HepG2 (cell line): ENCODE measurements around the gene MAPK9. TPM values are rescaled to one million over a fixed set of nuclear protein-coding genes. Genes with fewer than 3 reads are reported as not detected.

ENCODE experiments used
- CC2D1A ChIP-seq: sonication (generic); formaldehyde crosslinking; IDR thresholded peaks from 2 replicates; pipeline ENCODE4 v1.8.1; 2023; ENCODE audit warnings: mild to moderate bottlenecking, missing genetic modification reagents
- KLF13 ChIP-seq: sonication (generic); formaldehyde crosslinking; IDR thresholded peaks from 2 replicates; pipeline ENCODE4 v1.4.0; 2020; ENCODE audit warnings: mild to moderate bottlenecking, missing genetic modification reagents
- MBNL3 ChIP-seq: fragments of 250-450 bp; sonication (Bioruptor Pico); conservative IDR thresholded peaks from 2 replicates; pipeline ENCODE4 v1.8.0; 2022; ENCODE audit warnings: mild to moderate bottlenecking, inconsistent platforms
- NCOR1 ChIP-seq: fragments of 200-600 bp; sonication (generic); IDR thresholded peaks from 2 replicates; pipeline ENCODE4 v1.7.0; 2017; ENCODE audit warnings: antibody characterized with exemption, low read length, borderline replicate concordance
- PAXIP1 ChIP-seq: sonication (generic); formaldehyde crosslinking; conservative IDR thresholded peaks from 2 replicates; pipeline ENCODE4 v1.4.0; 2020; ENCODE audit warnings: mild to moderate bottlenecking, missing genetic modification reagents, moderate library complexity
- RBM39 ChIP-seq: fragments of 200-400 bp; formaldehyde crosslinking; IDR thresholded peaks from one replicate; pipeline ENCODE4 v1.6.1; 2018; ENCODE audit warnings: antibody characterized with exemption, mild to moderate bottlenecking, low read depth, low read length; ENCODE audit not compliant: poor library complexity, severe bottlenecking
- RNF2 ChIP-seq: fragments of 450-650 bp; conservative IDR thresholded peaks from 2 replicates; pipeline ENCODE4 v1.6.1; 2016; ENCODE audit warnings: low read depth
- SP2 ChIP-seq: sonication (generic); formaldehyde crosslinking; IDR thresholded peaks from 2 replicates; pipeline ENCODE4 v1.5.1; 2020; ENCODE audit warnings: mild to moderate bottlenecking, missing genetic modification reagents
- STAG1 ChIP-seq: sonication (generic); formaldehyde crosslinking; IDR thresholded peaks from 2 replicates; pipeline ENCODE4 v1.4.0; 2020; ENCODE audit warnings: missing genetic modification reagents
- TCF12 ChIP-seq, 2 experiments: fragments of 450-650 bp in 1 of 2; sonication (generic) in 1 of 2; formaldehyde crosslinking in 1 of 2; IDR thresholded peaks; 2 replicates each; pipeline versions ENCODE4 v1.6.1 to v1.8.0; 2017 to 2022; ENCODE audit warnings: antibody characterized with exemption in 1 of 2, mild to moderate bottlenecking in 1 of 2, missing genetic modification reagents in 1 of 2, moderate library complexity in 1 of 2
- TEAD2 ChIP-seq: sonication (generic); formaldehyde crosslinking; IDR thresholded peaks from 2 replicates; pipeline ENCODE4 v1.9.0; 2021; ENCODE audit warnings: missing genetic modification reagents
- UBTF ChIP-seq: sonication (generic); formaldehyde crosslinking; IDR thresholded peaks from 2 replicates; pipeline ENCODE4 v1.4.0; 2020; ENCODE audit warnings: mild to moderate bottlenecking, missing genetic modification reagents
- ZBTB7B ChIP-seq: sonication (generic); formaldehyde crosslinking; IDR thresholded peaks from 2 replicates; pipeline ENCODE4 v1.4.0; 2020; ENCODE audit warnings: missing genetic modification reagents
- ZNF747 ChIP-seq: sonication (generic); formaldehyde crosslinking; IDR thresholded peaks from 2 replicates; pipeline ENCODE4 v1.8.1; 2023; ENCODE audit warnings: missing genetic modification reagents, mild to moderate bottlenecking, borderline replicate concordance
- polyA plus RNA-seq, 8 experiments: library from polyadenylated mRNA; depleted of rRNA in 3 of 8; stranded (reverse) in 7 of 8; unstranded in 1 of 8; fragments of >200 nt; fragmentation: Illumina TruSeq in 4 of 8; extraction: Trizol in 4 of 8; gene quantifications; 2 replicates each; pipeline versions ENCODE4 v1.2.1 to v1.2.3, GENCODE V29; 2011 to 2016; ENCODE audit warnings: low read depth in 4 of 8, missing spikeins in 1 of 8, mixed read lengths in 1 of 8; ENCODE audit not compliant: insufficient read depth in 1 of 8
- total RNA-seq, 5 experiments: library from RNA; depleted of rRNA; stranded (reverse); fragments of >200 nt; fragmentation: Illumina TruSeq; extraction: Trizol; gene quantifications; 2 replicates each; pipeline ENCODE4 v1.2.3, GENCODE V29; 2016; ENCODE audit warnings: low read depth in 1 of 5
- TF ChIP-seq, protein P1 (sequence below): sonication (generic); formaldehyde crosslinking; IDR thresholded peaks from 2 replicates; pipeline ENCODE4 v1.8.0; 2022; ENCODE audit warnings: low read depth, missing genetic modification reagents
- TF ChIP-seq, protein P2 (sequence below): sonication (generic); formaldehyde crosslinking; IDR thresholded peaks from 2 replicates; pipeline ENCODE4 v1.4.0; 2020; ENCODE audit warnings: missing genetic modification reagents, borderline replicate concordance

Gene MAPK9
- total and polyA plus RNA-seq, 2 of the 13 experiments (the other 11 are each of a cell fraction or from before 2014, with no cell fraction given), result 30.1 to 56.1 TPM

DNA sequence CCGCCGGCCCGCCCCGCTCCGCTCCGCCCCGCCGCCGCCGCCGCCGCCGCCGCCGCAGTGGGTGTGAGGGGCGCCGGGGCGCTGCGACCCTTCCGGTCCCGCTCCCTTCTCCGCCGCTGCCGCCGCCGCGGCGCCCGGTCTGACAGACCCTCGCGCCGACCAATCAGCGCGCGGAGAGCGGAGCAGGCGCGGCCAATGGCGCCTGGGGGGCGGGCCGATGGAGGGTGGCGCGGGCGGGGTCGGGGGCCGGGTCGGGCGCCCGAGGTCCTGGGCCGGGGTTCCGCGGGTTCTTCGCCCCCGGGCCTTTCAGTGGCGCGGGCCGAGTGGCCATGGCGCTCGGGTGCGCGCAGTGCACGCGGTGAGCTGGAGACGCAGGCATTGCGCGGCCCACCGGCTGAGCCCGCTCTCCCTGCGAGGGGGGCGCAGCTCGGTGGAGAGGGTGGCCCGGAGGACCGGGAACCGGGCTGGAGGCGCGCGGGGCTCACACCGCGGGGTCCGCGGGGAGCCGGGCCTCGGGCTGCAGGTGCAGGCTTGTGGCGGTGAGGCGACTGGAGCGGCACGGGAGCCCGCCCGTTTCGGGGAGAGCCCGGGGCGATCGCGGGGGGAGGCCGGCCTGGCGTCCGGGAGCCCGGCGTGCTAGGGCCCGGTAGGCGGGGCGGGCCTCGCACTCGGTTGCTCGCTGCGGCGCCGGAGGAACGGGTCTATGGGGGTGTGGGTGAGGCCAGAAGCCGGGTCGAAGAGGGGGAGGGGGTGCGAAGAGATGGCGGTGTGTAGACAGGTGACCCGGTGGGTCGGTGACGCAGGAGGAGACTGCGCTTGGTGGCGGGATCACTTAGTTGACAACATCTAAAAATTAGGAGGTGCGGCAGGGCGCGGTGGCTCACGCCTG is at the start of gene MAPK9 (continued):
- TF ChIP-seq RBM39 (peak; percentile 6), UBTF (peak; percentile 90; the same call in 1 of the 2 replicates), MBNL3 (CRISPR knock-in tag) (no peak), NCOR1 (0 out of 2 replicates have a peak, but pooled peaks have one; percentile 6), STAG1 (CRISPR knock-in tag) (no peak), TEAD2 (CRISPR knock-in tag) (no peak), ZBTB7B (CRISPR knock-in tag) (0 out of 2 replicates have a peak, but pooled peaks have one; percentile 6), TCF12 (IDR thresholded peaks at IDR 0.05) (no peak), TCF12 (CRISPR knock-in tag; IDR thresholded peaks at IDR 0.05) (no peak), KLF13 (CRISPR knock-in tag) (no peak), SP2 (peak; percentile 88), RNF2 (peak; percentile 47; the same call in 1 of the 2 replicates), ZNF747 (CRISPR knock-in tag) (0 out of 2 replicates have a peak, but pooled peaks have one; percentile 32), PAXIP1 (0 out of 2 replicates have a peak, but pooled peaks have one; percentile 13), CC2D1A (CRISPR knock-in tag) (no peak)
- TF ChIP-seq, protein P1, sequence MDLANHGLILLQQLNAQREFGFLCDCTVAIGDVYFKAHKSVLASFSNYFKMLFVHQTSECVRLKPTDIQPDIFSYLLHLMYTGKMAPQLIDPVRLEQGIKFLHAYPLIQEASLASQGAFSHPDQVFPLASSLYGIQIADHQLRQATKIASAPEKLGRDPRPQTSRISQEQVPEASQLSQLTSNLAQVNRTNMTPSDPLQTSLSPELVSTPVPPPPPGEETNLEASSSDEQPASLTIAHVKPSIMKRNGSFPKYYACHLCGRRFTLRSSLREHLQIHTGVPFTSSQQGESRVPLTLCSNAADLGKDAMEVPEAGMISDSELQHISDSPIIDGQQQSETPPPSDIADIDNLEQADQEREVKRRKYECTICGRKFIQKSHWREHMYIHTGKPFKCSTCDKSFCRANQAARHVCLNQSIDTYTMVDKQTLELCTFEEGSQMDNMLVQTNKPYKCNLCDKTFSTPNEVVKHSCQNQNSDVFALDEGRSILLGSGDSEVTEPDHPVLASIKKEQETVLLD, result peak; percentile 15; the same call in 1 of the 2 replicates
- TF ChIP-seq, protein P2, sequence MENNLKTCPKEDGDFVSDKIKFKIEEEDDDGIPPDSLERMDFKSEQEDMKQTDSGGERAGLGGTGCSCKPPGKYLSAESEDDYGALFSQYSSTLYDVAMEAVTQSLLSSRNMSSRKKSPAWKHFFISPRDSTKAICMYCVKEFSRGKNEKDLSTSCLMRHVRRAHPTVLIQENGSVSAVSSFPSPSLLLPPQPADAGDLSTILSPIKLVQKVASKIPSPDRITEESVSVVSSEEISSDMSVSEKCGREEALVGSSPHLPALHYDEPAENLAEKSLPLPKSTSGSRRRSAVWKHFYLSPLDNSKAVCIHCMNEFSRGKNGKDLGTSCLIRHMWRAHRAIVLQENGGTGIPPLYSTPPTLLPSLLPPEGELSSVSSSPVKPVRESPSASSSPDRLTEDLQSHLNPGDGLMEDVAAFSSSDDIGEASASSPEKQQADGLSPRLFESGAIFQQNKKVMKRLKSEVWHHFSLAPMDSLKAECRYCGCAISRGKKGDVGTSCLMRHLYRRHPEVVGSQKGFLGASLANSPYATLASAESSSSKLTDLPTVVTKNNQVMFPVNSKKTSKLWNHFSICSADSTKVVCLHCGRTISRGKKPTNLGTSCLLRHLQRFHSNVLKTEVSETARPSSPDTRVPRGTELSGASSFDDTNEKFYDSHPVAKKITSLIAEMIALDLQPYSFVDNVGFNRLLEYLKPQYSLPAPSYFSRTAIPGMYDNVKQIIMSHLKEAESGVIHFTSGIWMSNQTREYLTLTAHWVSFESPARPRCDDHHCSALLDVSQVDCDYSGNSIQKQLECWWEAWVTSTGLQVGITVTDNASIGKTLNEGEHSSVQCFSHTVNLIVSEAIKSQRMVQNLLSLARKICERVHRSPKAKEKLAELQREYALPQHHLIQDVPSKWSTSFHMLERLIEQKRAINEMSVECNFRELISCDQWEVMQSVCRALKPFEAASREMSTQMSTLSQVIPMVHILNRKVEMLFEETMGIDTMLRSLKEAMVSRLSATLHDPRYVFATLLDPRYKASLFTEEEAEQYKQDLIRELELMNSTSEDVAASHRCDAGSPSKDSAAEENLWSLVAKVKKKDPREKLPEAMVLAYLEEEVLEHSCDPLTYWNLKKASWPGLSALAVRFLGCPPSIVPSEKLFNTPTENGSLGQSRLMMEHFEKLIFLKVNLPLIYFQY (CRISPR knock-in tag), result peak; percentile 92
